ENCODE data around the gene GNB3. TPM values are rescaled to one million over a fixed set of nuclear protein-coding genes. Genes with fewer than 3 reads are reported as not detected.

The GNB3 gene
- total and polyA plus RNA-seq, 8 donors, result 0.87 to 11.1 (median 2.7) TPM; not detected in 1

- intact Hi-C loops (cut with DNase I; ENCODE audit: low total_unique reads), result no loop called here
- DNase-seq, result no peak
- WGBS, 5 donors, result 89 to 93% (median 90%) methylated on average over 15 to 17 of the region's 17 CpGs
- no peaks in the 10 kb centered on the region for H3K27me3 ChIP-seq
- peaks cover 0 to 26% (median 3%) of the 10 kb centered on the region in 4 donors for H3K4me1 ChIP-seq
- H3K27ac ChIP-seq, result no peak overlapping the region
- no peak overlapping the region for H3K4me3 ChIP-seq
- H3K9me3 ChIP-seq, result no peaks in the 10 kb centered on the region
- no peak for TF ChIP-seq CTCF (IDR thresholded peaks at IDR 0.05)
- no peak for TF ChIP-seq EP300 (IDR thresholded peaks at IDR 0.05)
- no peak for TF ChIP-seq POLR2AphosphoS5 (IDR thresholded peaks at IDR 0.05)
- no peak for TF ChIP-seq POLR2A (IDR thresholded peaks at IDR 0.05)
- peaks cover 0 to 65% (median 50%) of the 10 kb centered on the region in 4 donors for H3K36me3 ChIP-seq
Measured at GRCh38 chr12:6845395-6845794, 4.7 kb downstream of the GNB3 start.

- Histone ChIP-seq H3K36me3 (peaks cover 0 to 65% (median 50%) of the 10 kb centered on the region in 4 donors), H3K9me3 (no peaks in the 10 kb centered on the region), H3K27ac (no peak overlapping the region), H3K4me1 (peaks cover 0 to 25% (median 10%) of the 10 kb centered on the region in 4 donors), H3K4me3 (no peak overlapping the region), H3K27me3 (no peaks in the 10 kb centered on the region)
- intact Hi-C loops (cut with DNase I; ENCODE audit: low total_unique reads), result no loop called here
- DNase-seq, result no peak
- WGBS, 5 donors, result 86 to 92% (median 92%) methylated on average over 7 of the region's 7 CpGs
- TF ChIP-seq POLR2A (IDR thresholded peaks at IDR 0.05) (no peak), EP300 (IDR thresholded peaks at IDR 0.05) (no peak), POLR2AphosphoS5 (IDR thresholded peaks at IDR 0.05) (no peak), CTCF (IDR thresholded peaks at IDR 0.05) (no peak)
Measured at GRCh38 chr12:6846316-6846869, 5.7 kb downstream of the GNB3 start.

GRCh38 chr12:6847676-6848075, 7.0 kb downstream of the GNB3 start:
- no peak for DNase-seq
- intact Hi-C loops (cut with DNase I; ENCODE audit: low total_unique reads), result no loop called here
- 95 to 98% (median 97%) methylated on average over 2 of the region's 2 CpGs for WGBS, 5 donors
- Histone ChIP-seq H3K36me3 (peaks cover 0 to 65% (median 50%) of the 10 kb centered on the region in 4 donors), H3K9me3 (no peaks in the 10 kb centered on the region), H3K4me3 (no peak overlapping the region), H3K27ac (no peak overlapping the region), H3K27me3 (no peaks in the 10 kb centered on the region), H3K4me1 (peaks cover 0 to 16% (median 8%) of the 10 kb centered on the region in 4 donors)
- no peak for TF ChIP-seq EP300 (IDR thresholded peaks at IDR 0.05)
- TF ChIP-seq POLR2AphosphoS5 (IDR thresholded peaks at IDR 0.05), result no peak
- TF ChIP-seq POLR2A (IDR thresholded peaks at IDR 0.05), result no peak
- no peak for TF ChIP-seq CTCF (IDR thresholded peaks at IDR 0.05)

- no peak for DNase-seq
- intact Hi-C loops (cut with DNase I; ENCODE audit: low total_unique reads), result no loop called here
Measured at GRCh38 chr12:6849427-6849826, 8.7 kb downstream of the GNB3 start.

More at GRCh38 chr12:6849427-6849826, 8.7 kb downstream of the GNB3 start:
- Histone ChIP-seq H3K36me3 (peaks cover 0 to 49% (median 40%) of the 10 kb centered on the region in 4 donors), H3K9me3 (no peaks in the 10 kb centered on the region), H3K27me3 (no peaks in the 10 kb centered on the region), H3K4me3 (no peak overlapping the region), H3K4me1 (peaks cover 9 to 33% (median 24%) of the 10 kb centered on the region in 4 donors), H3K27ac (no peak overlapping the region)
- 75 to 92% (median 82%) methylated on average over 2 of the region's 2 CpGs for WGBS, 5 donors
- no peak for TF ChIP-seq POLR2AphosphoS5 (IDR thresholded peaks at IDR 0.05)
- TF ChIP-seq EP300 (IDR thresholded peaks at IDR 0.05), result no peak
- no peak for TF ChIP-seq POLR2A (IDR thresholded peaks at IDR 0.05)
- no peak for TF ChIP-seq CTCF (IDR thresholded peaks at IDR 0.05)

Data from stomach (tissue), 9 donors.